ENCODE measurements around the gene DNER. TPM values are rescaled to one million over a fixed set of nuclear protein-coding genes. Genes with fewer than 3 reads are reported as not detected.
A peak's percentile ranks its signal among the peaks of the same experiment; 100 is the strongest.

The DNER gene
- polyA plus RNA-seq, 3 donors: 0.12 to 0.20 (median 0.16) TPM

DNA sequence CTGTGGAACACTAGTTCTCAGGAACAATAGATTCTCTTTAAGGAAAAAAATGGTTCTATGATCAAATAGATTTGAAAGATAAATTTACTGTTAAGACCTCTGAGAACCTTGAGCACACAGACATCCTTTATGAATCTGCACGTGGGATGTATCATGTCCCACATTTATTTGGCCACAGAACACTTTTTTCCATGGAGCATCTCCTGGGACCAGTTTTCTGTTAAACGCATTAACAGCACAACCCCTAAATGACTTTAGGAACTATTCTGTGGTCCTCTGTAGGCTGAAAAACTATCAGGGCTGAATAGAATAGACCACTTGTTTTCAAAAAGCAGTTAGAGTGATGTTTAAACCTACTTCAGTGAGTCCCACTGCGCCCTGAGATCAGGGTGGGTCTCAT, 311.1 kb downstream of the DNER start:
- Histone ChIP-seq H3K4me3 (replicated peaks in 1 of 3; ENCODE audit: low read depth in 2 of 3, low read length in 3 of 3) (no peak overlapping the region), H3K4me1 (ENCODE audit: control insufficient read depth in 1 of 2, insufficient read depth in 2 of 2, low read length in 2 of 2) (peaks cover 25 to 42% of the 10 kb centered on the region in 2 donors), H3K27ac (ENCODE audit: low read depth in 1 of 2, low read length in 2 of 2) (no peak overlapping the region), H3K27me3 (ENCODE audit: control insufficient read depth in 2 of 2, insufficient read depth in 2 of 2, low read length in 2 of 2) (no peaks in the 10 kb centered on the region), H3K36me3 (replicated peaks in 1 of 2; ENCODE audit: control insufficient read depth in 1 of 2, insufficient read depth in 2 of 2, low read length in 2 of 2) (no peaks in the 10 kb centered on the region), H4K20me1 (ENCODE audit: insufficient read depth, low read length) (no peaks in the 10 kb centered on the region), H2AFZ (ENCODE audit: insufficient read depth, low read depth, low read length, poor library complexity, severe bottlenecking) (no peak overlapping the region), H3K4me2 (replicated peaks; ENCODE audit: extremely low read depth, low read length, poor library complexity, severe bottlenecking) (no peak overlapping the region), H3K9ac (ENCODE audit: insufficient read depth, low read length, poor library complexity, severe bottlenecking) (no peak overlapping the region), H3K9me3 (replicated peaks in 1 of 2; ENCODE audit: control insufficient read depth in 1 of 2, insufficient read depth in 1 of 2, low read length in 2 of 2) (no peaks in the 10 kb centered on the region), H3K79me2 (ENCODE audit: insufficient read depth, low read length) (no peaks in the 10 kb centered on the region)
- Mint-ChIP-seq H3K36me3 (peaks cover 7 to 9% of the 10 kb centered on the region in 2 donors), H3K4me1 (peaks cover 47% of the 10 kb centered on the region), H3K4me3 (no peak overlapping the region), H3K27ac (peak overlapping the region in 3 of 7 donors; percentile 36 to 59 (median 48)), H3K9me3 (peaks cover 0 to 4% (median 2%) of the 10 kb centered on the region in 7 donors), H3K27me3 (ENCODE audit: low read depth in 3 of 3) (peaks cover 0 to 4% (median 3%) of the 10 kb centered on the region in 3 donors)
- no peak for DNase-seq
- intact Hi-C loops (cut with micrococcal nuclease): no loop called here
- TF ChIP-seq, protein P1, sequence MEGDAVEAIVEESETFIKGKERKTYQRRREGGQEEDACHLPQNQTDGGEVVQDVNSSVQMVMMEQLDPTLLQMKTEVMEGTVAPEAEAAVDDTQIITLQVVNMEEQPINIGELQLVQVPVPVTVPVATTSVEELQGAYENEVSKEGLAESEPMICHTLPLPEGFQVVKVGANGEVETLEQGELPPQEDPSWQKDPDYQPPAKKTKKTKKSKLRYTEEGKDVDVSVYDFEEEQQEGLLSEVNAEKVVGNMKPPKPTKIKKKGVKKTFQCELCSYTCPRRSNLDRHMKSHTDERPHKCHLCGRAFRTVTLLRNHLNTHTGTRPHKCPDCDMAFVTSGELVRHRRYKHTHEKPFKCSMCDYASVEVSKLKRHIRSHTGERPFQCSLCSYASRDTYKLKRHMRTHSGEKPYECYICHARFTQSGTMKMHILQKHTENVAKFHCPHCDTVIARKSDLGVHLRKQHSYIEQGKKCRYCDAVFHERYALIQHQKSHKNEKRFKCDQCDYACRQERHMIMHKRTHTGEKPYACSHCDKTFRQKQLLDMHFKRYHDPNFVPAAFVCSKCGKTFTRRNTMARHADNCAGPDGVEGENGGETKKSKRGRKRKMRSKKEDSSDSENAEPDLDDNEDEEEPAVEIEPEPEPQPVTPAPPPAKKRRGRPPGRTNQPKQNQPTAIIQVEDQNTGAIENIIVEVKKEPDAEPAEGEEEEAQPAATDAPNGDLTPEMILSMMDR (IDR thresholded peaks at IDR 0.05): no peak
- 100% methylated on average over 1 of the region's 3 CpGs for WGBS (ENCODE audit: insufficient coverage)

DNA sequence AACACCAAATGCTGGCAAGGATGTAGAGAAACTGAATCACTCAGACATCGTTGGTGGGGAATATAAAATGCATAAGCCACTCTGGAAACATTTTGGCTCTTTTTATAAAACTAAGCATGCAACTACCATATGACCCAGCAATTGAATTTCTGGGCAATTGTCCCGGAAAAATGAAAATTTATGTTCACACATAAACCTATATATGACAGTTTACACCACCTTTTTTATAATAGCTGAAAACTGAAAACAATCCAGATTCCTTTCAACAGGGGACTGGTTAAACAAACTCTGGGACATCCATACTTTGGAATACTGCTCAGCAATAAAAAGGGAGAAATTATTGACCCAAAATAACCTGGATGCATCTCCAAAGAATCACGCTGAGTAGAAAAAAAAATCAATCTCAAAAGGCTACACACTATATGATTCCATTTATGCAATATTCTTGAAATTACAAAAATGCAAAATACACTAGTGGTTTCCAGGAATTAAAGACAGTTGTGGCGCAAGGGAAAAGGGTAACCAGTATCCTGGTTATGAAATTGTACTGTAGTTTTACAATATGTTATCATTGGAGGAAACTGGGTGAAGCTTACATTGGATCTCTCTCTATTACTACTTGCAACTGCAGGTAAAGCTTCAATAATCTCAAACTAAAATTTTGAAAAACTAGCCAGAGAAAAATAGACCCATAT, 313.0 kb downstream of the DNER start:
- Mint-ChIP-seq H3K36me3 (peaks cover 0 to 3% of the 10 kb centered on the region in 2 donors), H3K9me3 (peaks cover 5 to 18% (median 8%) of the 10 kb centered on the region in 7 donors), H3K4me3 (no peak overlapping the region), H3K4me1 (peaks cover 33% of the 10 kb centered on the region), H3K27me3 (ENCODE audit: low read depth in 3 of 3) (peaks cover 0 to 3% (median 3%) of the 10 kb centered on the region in 3 donors), H3K27ac (peak overlapping the region in 3 of 7 donors; percentile 35 to 43 (median 41))
- Histone ChIP-seq H3K4me3 (replicated peaks in 1 of 3; ENCODE audit: low read depth in 2 of 3, low read length in 3 of 3) (peak overlapping the region in 1 of 3 experiments; percentile 20), H4K20me1 (ENCODE audit: insufficient read depth, low read length) (no peaks in the 10 kb centered on the region), H3K9ac (ENCODE audit: insufficient read depth, low read length, poor library complexity, severe bottlenecking) (no peak overlapping the region), H2AFZ (ENCODE audit: insufficient read depth, low read depth, low read length, poor library complexity, severe bottlenecking) (no peak overlapping the region), H3K4me2 (replicated peaks; ENCODE audit: extremely low read depth, low read length, poor library complexity, severe bottlenecking) (peak overlapping the region; percentile 29), H3K4me1 (ENCODE audit: control insufficient read depth in 1 of 2, insufficient read depth in 2 of 2, low read length in 2 of 2) (peaks cover 8 to 23% of the 10 kb centered on the region in 2 donors), H3K27me3 (ENCODE audit: control insufficient read depth in 2 of 2, insufficient read depth in 2 of 2, low read length in 2 of 2) (no peaks in the 10 kb centered on the region), H3K79me2 (ENCODE audit: insufficient read depth, low read length) (no peaks in the 10 kb centered on the region), H3K36me3 (replicated peaks in 1 of 2; ENCODE audit: control insufficient read depth in 1 of 2, insufficient read depth in 2 of 2, low read length in 2 of 2) (no peaks in the 10 kb centered on the region), H3K9me3 (replicated peaks in 1 of 2; ENCODE audit: control insufficient read depth in 1 of 2, insufficient read depth in 1 of 2, low read length in 2 of 2) (peaks cover 0 to 3% of the 10 kb centered on the region in 2 donors), H3K27ac (ENCODE audit: low read depth in 1 of 2, low read length in 2 of 2) (peak overlapping the region in 1 of 2 donors; percentile 25)
- intact Hi-C loops (cut with micrococcal nuclease): no loop called here
- DNase-seq: no peak
- WGBS (ENCODE audit: insufficient coverage): no CpG with 5 or more reads among the region's 4 CpGs
- TF ChIP-seq, protein P1 (IDR thresholded peaks at IDR 0.05): no peak
